PC-3 (cell line): ENCODE results near the gene CTDSP2.

Experiments
- EZH2phosphoT487 ChIP-seq: fragments of 300-600 bp; sonication (generic); IDR thresholded peaks from 2 replicates; pipeline ENCODE4 v1.6.1; 2018; ENCODE audit warnings: mild to moderate bottlenecking, antibody characterized with exemption, low read length, borderline replicate concordance
- TF ChIP-seq, protein P1 (sequence below): fragments of 300-600 bp; sonication (generic); conservative IDR thresholded peaks from 2 replicates; pipeline ENCODE4 v1.5.1; 2017; ENCODE audit warnings: antibody characterized with exemption, low read depth, mild to moderate bottlenecking, low read length

DNA sequence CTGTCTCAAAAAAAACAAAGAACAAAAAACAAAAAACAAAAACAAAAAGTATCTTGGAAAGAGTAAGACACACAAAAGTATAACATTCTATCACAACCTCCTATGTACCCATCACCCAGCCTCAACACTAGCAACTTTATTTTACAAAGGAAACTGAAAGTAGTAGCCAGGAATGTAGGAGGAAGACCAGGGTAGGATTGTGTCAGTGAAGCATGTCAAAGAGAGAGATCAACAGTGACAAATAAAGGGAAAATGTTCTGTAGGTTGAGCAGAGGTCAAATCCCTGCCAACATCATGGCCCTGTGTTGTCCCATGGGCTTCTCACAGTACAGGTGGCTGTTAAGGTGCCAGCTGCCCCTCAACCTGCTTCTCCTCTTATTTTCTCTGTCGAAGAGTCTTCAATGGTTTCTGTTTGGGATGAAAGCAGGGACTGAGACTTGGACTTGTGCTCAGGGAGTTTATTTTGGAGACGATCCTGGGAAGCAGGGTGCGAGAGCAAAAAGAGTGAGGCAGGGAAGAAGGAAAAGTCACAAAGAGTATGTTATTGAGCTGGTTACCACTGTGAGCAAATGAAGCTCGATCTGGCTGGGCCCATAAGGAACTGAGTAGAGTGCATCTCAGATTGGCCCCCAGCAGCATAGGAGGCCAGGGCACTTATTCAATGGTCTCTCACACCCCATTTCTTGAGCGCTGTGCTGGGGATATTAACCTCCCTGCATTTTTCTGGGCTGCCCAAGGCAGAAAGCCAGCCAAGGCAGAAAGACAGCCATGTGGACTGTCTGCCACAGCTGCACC is 29.4 kb upstream of the CTDSP2 start:
- TF ChIP-seq, protein P1, sequence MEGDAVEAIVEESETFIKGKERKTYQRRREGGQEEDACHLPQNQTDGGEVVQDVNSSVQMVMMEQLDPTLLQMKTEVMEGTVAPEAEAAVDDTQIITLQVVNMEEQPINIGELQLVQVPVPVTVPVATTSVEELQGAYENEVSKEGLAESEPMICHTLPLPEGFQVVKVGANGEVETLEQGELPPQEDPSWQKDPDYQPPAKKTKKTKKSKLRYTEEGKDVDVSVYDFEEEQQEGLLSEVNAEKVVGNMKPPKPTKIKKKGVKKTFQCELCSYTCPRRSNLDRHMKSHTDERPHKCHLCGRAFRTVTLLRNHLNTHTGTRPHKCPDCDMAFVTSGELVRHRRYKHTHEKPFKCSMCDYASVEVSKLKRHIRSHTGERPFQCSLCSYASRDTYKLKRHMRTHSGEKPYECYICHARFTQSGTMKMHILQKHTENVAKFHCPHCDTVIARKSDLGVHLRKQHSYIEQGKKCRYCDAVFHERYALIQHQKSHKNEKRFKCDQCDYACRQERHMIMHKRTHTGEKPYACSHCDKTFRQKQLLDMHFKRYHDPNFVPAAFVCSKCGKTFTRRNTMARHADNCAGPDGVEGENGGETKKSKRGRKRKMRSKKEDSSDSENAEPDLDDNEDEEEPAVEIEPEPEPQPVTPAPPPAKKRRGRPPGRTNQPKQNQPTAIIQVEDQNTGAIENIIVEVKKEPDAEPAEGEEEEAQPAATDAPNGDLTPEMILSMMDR: no peak
- TF ChIP-seq EZH2phosphoT487: no peak
